Measurements from ENCODE around the gene HSD17B7. TPM values are rescaled to one million over a fixed set of nuclear protein-coding genes. Genes with fewer than 3 reads are reported as not detected.

Gene HSD17B7
- total RNA-seq, 1 experiment from 2014 or later, result 55.6 TPM

DNA sequence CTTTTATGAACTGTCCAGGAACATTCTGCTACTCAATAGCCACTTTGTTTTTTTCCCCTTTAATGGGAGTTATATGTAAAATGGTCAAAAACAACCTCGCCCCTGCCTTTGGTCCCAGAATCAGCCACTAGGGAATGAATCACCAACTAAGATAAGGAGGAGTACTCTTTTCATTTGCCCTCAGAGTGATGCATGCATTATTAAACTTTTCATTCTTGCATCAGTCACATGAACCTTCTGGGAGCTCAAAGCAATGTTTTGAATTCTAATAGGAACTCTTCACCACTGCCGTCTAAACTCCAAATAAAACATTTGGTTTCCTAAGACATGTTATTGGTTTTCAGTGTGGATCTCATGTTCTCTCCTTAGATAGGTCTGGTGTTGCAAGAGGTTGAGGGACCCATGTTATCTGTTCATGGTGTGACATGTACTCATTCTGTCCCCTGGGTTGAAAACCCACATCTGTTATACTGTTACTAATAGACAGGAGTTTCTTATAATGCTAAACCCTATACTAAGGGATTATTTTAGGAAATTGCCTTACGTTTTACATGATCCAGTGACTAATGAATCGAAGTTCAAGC, 17.8 kb upstream of the HSD17B7 start:
- H3K4me3 ChIP-seq (ENCODE audit: low read depth, low read length, poor library complexity, severe bottlenecking), result no peak overlapping the region
- no peaks in the 10 kb centered on the region for H3K4me1 ChIP-seq (ENCODE audit: insufficient read depth, low read length, poor library complexity, severe bottlenecking)
- intact Hi-C loops (cut with micrococcal nuclease; ENCODE audit: unreplicated experiment), result no loop called here
- DNase-seq (ENCODE audit: low spot score), result no peak
- CTCF ChIA-PET, result no interaction called here
- no peaks in the 10 kb centered on the region for H3K9me3 ChIP-seq (ENCODE audit: low read depth, low read length, poor library complexity, severe bottlenecking)
- POLR2A ChIA-PET (ENCODE audit: low non-redundant PET), result no interaction called here
- H3K27me3 ChIP-seq (replicated peaks; ENCODE audit: insufficient read depth, low read depth, low read length, poor library complexity), result no peaks in the 10 kb centered on the region
- peaks cover 94% of the 10 kb centered on the region for H3K36me3 ChIP-seq (ENCODE audit: insufficient read depth, low read length, poor library complexity, severe bottlenecking)
- BruUV-seq (replicated peaks), result no TSS peak
- no peak overlapping the region for H3K27ac ChIP-seq (ENCODE audit: low read depth, low read length, poor library complexity, severe bottlenecking)
- TF ChIP-seq, protein P1, sequence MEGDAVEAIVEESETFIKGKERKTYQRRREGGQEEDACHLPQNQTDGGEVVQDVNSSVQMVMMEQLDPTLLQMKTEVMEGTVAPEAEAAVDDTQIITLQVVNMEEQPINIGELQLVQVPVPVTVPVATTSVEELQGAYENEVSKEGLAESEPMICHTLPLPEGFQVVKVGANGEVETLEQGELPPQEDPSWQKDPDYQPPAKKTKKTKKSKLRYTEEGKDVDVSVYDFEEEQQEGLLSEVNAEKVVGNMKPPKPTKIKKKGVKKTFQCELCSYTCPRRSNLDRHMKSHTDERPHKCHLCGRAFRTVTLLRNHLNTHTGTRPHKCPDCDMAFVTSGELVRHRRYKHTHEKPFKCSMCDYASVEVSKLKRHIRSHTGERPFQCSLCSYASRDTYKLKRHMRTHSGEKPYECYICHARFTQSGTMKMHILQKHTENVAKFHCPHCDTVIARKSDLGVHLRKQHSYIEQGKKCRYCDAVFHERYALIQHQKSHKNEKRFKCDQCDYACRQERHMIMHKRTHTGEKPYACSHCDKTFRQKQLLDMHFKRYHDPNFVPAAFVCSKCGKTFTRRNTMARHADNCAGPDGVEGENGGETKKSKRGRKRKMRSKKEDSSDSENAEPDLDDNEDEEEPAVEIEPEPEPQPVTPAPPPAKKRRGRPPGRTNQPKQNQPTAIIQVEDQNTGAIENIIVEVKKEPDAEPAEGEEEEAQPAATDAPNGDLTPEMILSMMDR (conservative IDR thresholded peaks at IDR 0.05; ENCODE audit: low read depth, low read length), result no peak
- no peak for TF ChIP-seq EZH2 (IDR thresholded peaks at IDR 0.05; ENCODE audit: borderline replicate concordance, low read depth, low read length, poor library complexity, severe bottlenecking)

DNA sequence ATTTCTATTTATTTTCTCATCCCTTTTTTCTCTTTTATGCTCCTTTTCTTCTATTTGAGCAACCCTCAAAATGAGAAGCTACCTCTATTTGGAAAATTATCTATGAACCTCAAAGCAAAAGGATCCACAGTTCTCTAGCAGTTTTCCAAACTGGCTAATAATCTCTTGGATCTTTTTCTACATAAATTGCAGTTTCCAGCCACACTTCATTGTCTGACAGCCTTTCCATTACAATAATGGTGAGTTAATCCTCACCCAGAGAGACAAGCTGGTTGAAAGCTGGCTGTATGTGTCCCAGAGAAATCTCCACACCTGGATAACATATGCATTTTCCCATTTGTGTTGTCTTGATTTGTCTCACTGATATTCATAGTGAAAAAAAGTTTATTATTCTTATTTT, 16.5 kb upstream of the HSD17B7 start:
- CTCF ChIA-PET, result no interaction called here
- BruUV-seq (replicated peaks), result no TSS peak

DNA sequence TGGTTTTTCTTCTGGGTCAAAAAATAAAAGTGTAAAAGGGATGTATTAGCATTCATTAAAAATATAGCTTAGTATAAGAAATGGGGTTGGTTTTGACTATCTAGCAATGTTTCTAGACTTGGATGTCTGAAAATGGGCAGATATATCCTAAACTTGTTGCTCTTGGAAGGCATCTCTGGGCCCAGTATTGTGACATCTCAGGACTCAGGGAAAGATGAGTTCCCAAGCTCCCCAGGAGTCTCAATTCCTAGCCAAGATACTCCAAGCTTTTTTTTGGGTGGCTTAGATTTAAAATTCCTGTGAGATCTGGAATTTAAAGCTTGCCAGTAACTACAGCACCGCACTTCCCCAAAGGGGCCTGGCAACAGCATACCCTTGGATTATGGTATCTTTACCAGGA, 11.5 kb upstream of the HSD17B7 start:
- no TSS peak for BruUV-seq (replicated peaks)
- TF ChIP-seq, protein P1 (conservative IDR thresholded peaks at IDR 0.05; ENCODE audit: low read depth, low read length), result no peak
- no peak for TF ChIP-seq EZH2 (IDR thresholded peaks at IDR 0.05; ENCODE audit: borderline replicate concordance, low read depth, low read length, poor library complexity, severe bottlenecking)
- DNase-seq (ENCODE audit: low spot score), result no peak
- Histone ChIP-seq H3K27me3 (replicated peaks; ENCODE audit: insufficient read depth, low read depth, low read length, poor library complexity) (no peaks in the 10 kb centered on the region), H3K27ac (ENCODE audit: low read depth, low read length, poor library complexity, severe bottlenecking) (no peak overlapping the region), H3K4me1 (ENCODE audit: insufficient read depth, low read length, poor library complexity, severe bottlenecking) (no peaks in the 10 kb centered on the region), H3K9me3 (ENCODE audit: low read depth, low read length, poor library complexity, severe bottlenecking) (no peaks in the 10 kb centered on the region), H3K36me3 (ENCODE audit: insufficient read depth, low read length, poor library complexity, severe bottlenecking) (peaks cover 90% of the 10 kb centered on the region), H3K4me3 (ENCODE audit: low read depth, low read length, poor library complexity, severe bottlenecking) (no peak overlapping the region)
- POLR2A ChIA-PET (ENCODE audit: low non-redundant PET), result no interaction called here
- intact Hi-C loops (cut with micrococcal nuclease; ENCODE audit: unreplicated experiment), result no loop called here
- CTCF ChIA-PET, result interaction anchor here (0.5 kb wide), 1 partner anchor 742 kb away, joined by 6 read pairs; no protein-coding TSS in a partner anchor

More for the DNA sequence above, 16.5 kb upstream of the HSD17B7 start:
- DNase-seq (ENCODE audit: low spot score), result no peak
- Histone ChIP-seq H3K4me1 (ENCODE audit: insufficient read depth, low read length, poor library complexity, severe bottlenecking) (no peaks in the 10 kb centered on the region), H3K9me3 (ENCODE audit: low read depth, low read length, poor library complexity, severe bottlenecking) (no peaks in the 10 kb centered on the region), H3K27me3 (replicated peaks; ENCODE audit: insufficient read depth, low read depth, low read length, poor library complexity) (no peaks in the 10 kb centered on the region), H3K27ac (ENCODE audit: low read depth, low read length, poor library complexity, severe bottlenecking) (no peak overlapping the region), H3K4me3 (ENCODE audit: low read depth, low read length, poor library complexity, severe bottlenecking) (no peak overlapping the region), H3K36me3 (ENCODE audit: insufficient read depth, low read length, poor library complexity, severe bottlenecking) (peaks cover 96% of the 10 kb centered on the region)
- TF ChIP-seq, protein P1 (conservative IDR thresholded peaks at IDR 0.05; ENCODE audit: low read depth, low read length), result no peak
- no peak for TF ChIP-seq EZH2 (IDR thresholded peaks at IDR 0.05; ENCODE audit: borderline replicate concordance, low read depth, low read length, poor library complexity, severe bottlenecking)
- POLR2A ChIA-PET (ENCODE audit: low non-redundant PET), result no interaction called here
- intact Hi-C loops (cut with micrococcal nuclease; ENCODE audit: unreplicated experiment), result no loop called here
